K562 (cell line): ENCODE data around the gene PTTG1IP. TPM values are rescaled to one million over a fixed set of nuclear protein-coding genes. Genes with fewer than 3 reads are reported as not detected.

ENCODE experiments used
- CBX5 ChIP-seq: IDR thresholded peaks from 2 replicates; pipeline ENCODE4 v1.6.1; 2014; ENCODE audit warnings: low read depth, borderline replicate concordance
- COPS2 ChIP-seq: fragments of 450-650 bp; conservative IDR thresholded peaks from 2 replicates; pipeline ENCODE4 v1.6.1; 2016; ENCODE audit warnings: mild to moderate bottlenecking, moderate library complexity
- CREB1 ChIP-seq, 2 experiments: sonication (generic) in 1 of 2; formaldehyde crosslinking in 1 of 2; IDR thresholded peaks; 2 replicates each; pipeline versions ENCODE4 v1.6.1 to v1.8.0; 2012 to 2022; ENCODE audit warnings: inconsistent platforms in 1 of 2, mild to moderate bottlenecking in 1 of 2, missing genetic modification reagents in 1 of 2, moderate library complexity in 1 of 2
- EZH2 ChIP-seq: IDR thresholded peaks from 2 replicates; pipeline ENCODE4 v1.6.1; 2012; ENCODE audit warnings: low read depth, mild to moderate bottlenecking, inconsistent platforms, low read length, borderline replicate concordance
- HMG20A ChIP-seq: fragments of 450-650 bp; formaldehyde crosslinking; conservative IDR thresholded peaks from 2 replicates; pipeline ENCODE4 v1.4.0; 2020; ENCODE audit warnings: mild to moderate bottlenecking, mixed read lengths
- MEIS2 ChIP-seq: fragments of 450-650 bp; IDR thresholded peaks from 2 replicates; pipeline ENCODE4 v1.6.1; 2014; ENCODE audit warnings: mild to moderate bottlenecking; ENCODE audit not compliant: partially characterized antibody
- MTA2 ChIP-seq: fragments of 450-650 bp; IDR thresholded peaks from 2 replicates; pipeline ENCODE4 v1.6.1; 2016; ENCODE audit warnings: low read depth
- NCOA2 ChIP-seq, 2 experiments: fragments of 450-650 bp; IDR thresholded peaks; 2 replicates each; pipeline ENCODE4 v1.6.1; 2018; ENCODE audit warnings: mild to moderate bottlenecking in 2 of 2, moderate library complexity in 1 of 2; ENCODE audit not compliant: partially characterized antibody in 2 of 2
- NFIX ChIP-seq: fragments of 250-450 bp; sonication (Bioruptor Pico); IDR thresholded peaks from 2 replicates; pipeline ENCODE4 v1.4.0; 2020; ENCODE audit warnings: low read depth, mild to moderate bottlenecking, moderate library complexity
- NRF1 ChIP-seq, 2 experiments: fragments of 450-650 bp; IDR thresholded peaks in 1 of 2; conservative IDR thresholded peaks in 1 of 2; 2 replicates each; pipeline ENCODE4 v1.6.1; 2014; ENCODE audit warnings: mild to moderate bottlenecking in 2 of 2
- PTBP1 ChIP-seq: fragments of 200-400 bp; formaldehyde crosslinking; IDR thresholded peaks from 2 replicates; pipeline ENCODE4 v1.6.1; 2017; ENCODE audit warnings: low read depth, low read length
- SMARCA4 ChIP-seq: fragments of 450-650 bp; IDR thresholded peaks from 2 replicates; pipeline ENCODE4 v1.6.1; 2016
- SP1 ChIP-seq: sonication (generic); formaldehyde crosslinking; IDR thresholded peaks from 2 replicates; pipeline ENCODE4 v1.8.1; 2022; ENCODE audit warnings: mild to moderate bottlenecking, missing genetic modification reagents
- TAF7 ChIP-seq: fragments of 450-650 bp; IDR thresholded peaks from 2 replicates; pipeline ENCODE4 v1.6.1; 2016; ENCODE audit warnings: missing genetic modification characterization, missing compliant biosample characterization
- ZNF217 ChIP-seq: sonication (generic); formaldehyde crosslinking; IDR thresholded peaks from 2 replicates; pipeline ENCODE4 v1.8.0; 2022; ENCODE audit warnings: mild to moderate bottlenecking, missing genetic modification reagents
- ZNF239 ChIP-seq: fragments of 250-450 bp; sonication (Bioruptor Pico); IDR thresholded peaks from 2 replicates; pipeline ENCODE4 v1.4.0; 2020; ENCODE audit warnings: mild to moderate bottlenecking
- ZNF253 ChIP-seq: fragments of 250-450 bp; sonication (Bioruptor Pico); conservative IDR thresholded peaks from 2 replicates; pipeline ENCODE4 v1.6.1; 2021; ENCODE audit warnings: mild to moderate bottlenecking
- ZNF311 ChIP-seq: fragments of 250-450 bp; sonication (Bioruptor Pico); IDR thresholded peaks from 2 replicates; pipeline ENCODE4 v1.4.0; 2020; ENCODE audit warnings: mild to moderate bottlenecking, moderate library complexity
- ZNF324 ChIP-seq: fragments of 250-450 bp; sonication (Bioruptor Pico); IDR thresholded peaks from 2 replicates; pipeline ENCODE4 v1.4.0; 2020; ENCODE audit warnings: mild to moderate bottlenecking
- ZNF561 ChIP-seq: fragments of 450-650 bp; formaldehyde crosslinking; conservative IDR thresholded peaks from 2 replicates; pipeline ENCODE4 v1.4.0; 2020; ENCODE audit warnings: mild to moderate bottlenecking, moderate library complexity
- ZNF583 ChIP-seq: fragments of 250-450 bp; sonication (Bioruptor Pico); IDR thresholded peaks from 2 replicates; pipeline ENCODE4 v1.4.0; 2020
- ZNF764 ChIP-seq: fragments of 250-450 bp; sonication (Bioruptor Pico); IDR thresholded peaks from 2 replicates; pipeline ENCODE4 v1.4.0; 2020; ENCODE audit warnings: low read depth, mild to moderate bottlenecking, moderate library complexity
- ZNF766 ChIP-seq: fragments of 200-800 bp; sonication (Bioruptor generic); conservative IDR thresholded peaks from 2 replicates; pipeline ENCODE4 v1.6.1; 2016; ENCODE audit warnings: missing genetic modification characterization, missing compliant biosample characterization
- polyA plus RNA-seq, 8 experiments: library from polyadenylated mRNA; depleted of rRNA in 4 of 8; stranded (reverse) in 5 of 8; unstranded in 3 of 8; fragments of >200 nt; fragmentation: Nextera tagmentation in 2 of 8; fragmentation: Illumina TruSeq in 1 of 8; extraction: Ambion mirVana in 2 of 8; extraction: Trizol in 1 of 8; gene quantifications; 2 replicates each; pipeline versions ENCODE4 v1.2.1 to v1.2.3, GENCODE V29; 2011 to 2014; ENCODE audit warnings: inconsistent platforms in 1 of 8, missing spikeins in 1 of 8
- total RNA-seq, 7 experiments: library from RNA; depleted of rRNA in 6 of 7; stranded (reverse); fragments of >200 nt in 6 of 7; fragmentation: Illumina TruSeq in 2 of 7; extraction: Trizol in 2 of 7; gene quantifications; 2 replicates each; pipeline versions ENCODE4 v1.2.1 to v1.2.3, GENCODE V29; 2011 to 2021; ENCODE audit warnings: low replicate concordance in 1 of 7
- TF ChIP-seq, protein P1 (sequence below): fragments of 250-450 bp; sonication (Bioruptor Pico); IDR thresholded peaks from 2 replicates; pipeline ENCODE4 v1.5.0; 2020; ENCODE audit warnings: mild to moderate bottlenecking, borderline replicate concordance
- TF ChIP-seq, protein P2 (sequence below): sonication (generic); formaldehyde crosslinking; IDR thresholded peaks from 2 replicates; pipeline ENCODE4 v1.9.0; 2022; ENCODE audit warnings: mild to moderate bottlenecking, missing genetic modification reagents
- TF ChIP-seq, protein P3 (sequence below): fragments of 250-450 bp; sonication (Bioruptor Pico); IDR thresholded peaks from 2 replicates; pipeline ENCODE4 v1.4.0; 2020; ENCODE audit warnings: borderline replicate concordance

The PTTG1IP gene
- total and polyA plus RNA-seq, 9 of the 15 experiments (the other 6 are each of a cell fraction or from before 2014, with no cell fraction given): 5.0 to 99.3 (median 82.4) TPM

DNA sequence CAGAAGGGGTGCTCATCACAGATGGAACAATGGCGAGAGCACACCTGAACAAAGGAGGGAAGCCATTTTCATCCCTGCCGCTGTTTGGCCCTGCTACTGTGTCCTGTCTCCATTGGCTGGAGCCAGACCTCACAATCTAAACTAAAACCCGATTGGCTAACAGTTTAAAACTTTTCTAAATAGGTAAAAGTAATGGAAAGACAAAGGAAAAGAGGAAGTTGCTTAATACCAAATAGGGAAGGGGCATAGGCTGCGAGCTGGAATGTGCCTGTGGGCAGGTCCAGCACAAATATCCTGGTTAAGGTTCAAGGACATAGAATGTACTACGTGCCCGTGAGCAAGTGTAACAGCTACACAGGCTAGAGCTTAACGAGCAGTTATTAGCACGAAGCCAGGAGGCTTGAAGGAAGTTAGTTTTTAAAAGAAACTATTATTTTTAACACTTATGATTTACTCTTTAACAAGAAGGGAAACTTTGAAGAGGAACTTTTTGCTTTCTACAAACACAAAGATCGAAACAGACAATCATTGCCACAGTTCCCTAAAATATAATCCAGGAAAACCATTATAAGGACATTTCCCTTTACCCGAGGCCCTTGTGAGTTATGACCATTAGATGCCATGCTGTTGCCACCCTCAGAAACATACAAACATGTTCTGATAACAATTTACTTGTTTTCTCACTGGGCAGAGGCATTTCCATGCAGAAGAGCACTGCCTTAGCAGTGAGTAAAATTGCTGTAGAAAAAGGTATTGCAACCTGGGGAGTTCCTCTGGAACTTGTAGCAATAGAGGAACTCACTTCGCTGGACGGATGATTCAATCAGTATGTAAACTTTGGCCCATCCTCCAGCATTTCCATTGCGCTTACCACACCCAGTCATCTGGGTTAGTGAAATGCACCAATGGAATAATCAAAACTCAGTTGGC is 4.8 kb upstream of the PTTG1IP start (continued):
- TF ChIP-seq CREB1 (IDR thresholded peaks at IDR 0.05) (no peak), CREB1 (CRISPR knock-in tag; IDR thresholded peaks at IDR 0.05) (no peak), ZNF764 (CRISPR knock-in tag) (0 out of 2 replicates have a peak, but pooled peaks have one; percentile 32), MTA2 (no peak), ZNF583 (no peak), ZNF766 (CRISPR knock-in tag) (peak; percentile 77), ZNF217 (CRISPR knock-in tag) (no peak), ZNF561 (CRISPR knock-in tag) (no peak), PTBP1 (no peak), NRF1 (conservative IDR thresholded peaks at IDR 0.05 in 1 of 2, IDR thresholded peaks at IDR 0.05 in 1 of 2) (peak; percentile 28 to 46), ZNF239 (no peak), CBX5 (no peak), HMG20A (CRISPR knock-in tag) (no peak), SP1 (CRISPR knock-in tag) (no peak), COPS2 (no peak), MEIS2 (peak; percentile 18), NFIX (CRISPR knock-in tag) (no peak), EZH2 (no peak), ZNF253 (no peak), ZNF324 (no peak), ZNF311 (peak; percentile 10; the same call in 1 of the 2 replicates), SMARCA4 (peak; percentile 80; the same call in 1 of the 2 replicates), TAF7 (peak; percentile 51; the same call in 1 of the 2 replicates), NCOA2 (IDR thresholded peaks at IDR 0.05; ENCODE audit: partially characterized antibody in 2 of 2) (no peak)
- TF ChIP-seq, protein P1, sequence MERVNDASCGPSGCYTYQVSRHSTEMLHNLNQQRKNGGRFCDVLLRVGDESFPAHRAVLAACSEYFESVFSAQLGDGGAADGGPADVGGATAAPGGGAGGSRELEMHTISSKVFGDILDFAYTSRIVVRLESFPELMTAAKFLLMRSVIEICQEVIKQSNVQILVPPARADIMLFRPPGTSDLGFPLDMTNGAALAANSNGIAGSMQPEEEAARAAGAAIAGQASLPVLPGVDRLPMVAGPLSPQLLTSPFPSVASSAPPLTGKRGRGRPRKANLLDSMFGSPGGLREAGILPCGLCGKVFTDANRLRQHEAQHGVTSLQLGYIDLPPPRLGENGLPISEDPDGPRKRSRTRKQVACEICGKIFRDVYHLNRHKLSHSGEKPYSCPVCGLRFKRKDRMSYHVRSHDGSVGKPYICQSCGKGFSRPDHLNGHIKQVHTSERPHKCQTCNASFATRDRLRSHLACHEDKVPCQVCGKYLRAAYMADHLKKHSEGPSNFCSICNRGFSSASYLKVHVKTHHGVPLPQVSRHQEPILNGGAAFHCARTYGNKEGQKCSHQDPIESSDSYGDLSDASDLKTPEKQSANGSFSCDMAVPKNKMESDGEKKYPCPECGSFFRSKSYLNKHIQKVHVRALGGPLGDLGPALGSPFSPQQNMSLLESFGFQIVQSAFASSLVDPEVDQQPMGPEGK (CRISPR knock-in tag): no peak
- TF ChIP-seq, protein P2, sequence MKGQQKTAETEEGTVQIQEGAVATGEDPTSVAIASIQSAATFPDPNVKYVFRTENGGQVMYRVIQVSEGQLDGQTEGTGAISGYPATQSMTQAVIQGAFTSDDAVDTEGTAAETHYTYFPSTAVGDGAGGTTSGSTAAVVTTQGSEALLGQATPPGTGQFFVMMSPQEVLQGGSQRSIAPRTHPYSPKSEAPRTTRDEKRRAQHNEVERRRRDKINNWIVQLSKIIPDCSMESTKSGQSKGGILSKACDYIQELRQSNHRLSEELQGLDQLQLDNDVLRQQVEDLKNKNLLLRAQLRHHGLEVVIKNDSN (CRISPR knock-in tag): no peak
- TF ChIP-seq, protein P3, sequence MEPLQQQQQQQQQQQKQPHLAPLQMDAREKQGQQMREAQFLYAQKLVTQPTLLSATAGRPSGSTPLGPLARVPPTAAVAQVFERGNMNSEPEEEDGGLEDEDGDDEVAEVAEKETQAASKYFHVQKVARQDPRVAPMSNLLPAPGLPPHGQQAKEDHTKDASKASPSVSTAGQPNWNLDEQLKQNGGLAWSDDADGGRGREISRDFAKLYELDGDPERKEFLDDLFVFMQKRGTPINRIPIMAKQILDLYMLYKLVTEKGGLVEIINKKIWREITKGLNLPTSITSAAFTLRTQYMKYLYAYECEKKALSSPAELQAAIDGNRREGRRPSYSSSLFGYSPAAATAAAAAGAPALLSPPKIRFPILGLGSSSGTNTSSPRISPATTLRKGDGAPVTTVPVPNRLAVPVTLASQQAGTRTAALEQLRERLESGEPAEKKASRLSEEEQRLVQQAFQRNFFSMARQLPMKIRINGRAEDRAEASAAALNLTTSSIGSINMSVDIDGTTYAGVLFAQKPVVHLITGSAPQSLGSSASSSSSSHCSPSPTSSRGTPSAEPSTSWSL (CRISPR knock-in tag): no peak
